ENCODE data around the gene CACNA1S. TPM values are rescaled to one million over a fixed set of nuclear protein-coding genes. Genes with fewer than 3 reads are reported as not detected.

The CACNA1S gene
- total RNA-seq, 1 donor from 2014 or later = 0.11 TPM

- Mint-ChIP-seq H3K9me3 (no peaks in the 10 kb centered on the region), H3K27ac (no peak overlapping the region), H3K36me3 (no peaks in the 10 kb centered on the region), H3K4me3 (no peak overlapping the region), H3K4me1 (peaks cover 4% of the 10 kb centered on the region), H3K27me3 (ENCODE audit: insufficient read depth, low read depth) (peaks cover 5% of the 10 kb centered on the region)
- H3F3A ChIP-seq (ENCODE audit: low read depth) = no peaks in the 10 kb centered on the region
- H4K20me1 ChIP-seq (ENCODE audit: low read depth) = no peaks in the 10 kb centered on the region
- no peak overlapping the region for H3K27ac ChIP-seq
- H3K9me3 ChIP-seq (ENCODE audit: low read depth) = no peaks in the 10 kb centered on the region
- no peak overlapping the region for H3K4me2 ChIP-seq
- H3K4me1 ChIP-seq = peaks cover 7% of the 10 kb centered on the region
- no peak overlapping the region for H3K9ac ChIP-seq
- TF ChIP-seq CTCF (IDR thresholded peaks at IDR 0.05) (no peak), EZH2phosphoT487 (IDR thresholded peaks at IDR 0.05) (no peak), EZH2 (IDR thresholded peaks at IDR 0.05) (no peak)
- no peaks in the 10 kb centered on the region for H3K27me3 ChIP-seq
- H3K4me3 ChIP-seq = no peak overlapping the region
- DNase-seq (ENCODE audit: low spot score) = no peak
- H2AFZ ChIP-seq (replicated peaks) = no peak overlapping the region
- no peaks in the 10 kb centered on the region for H3K36me3 ChIP-seq
- no peaks in the 10 kb centered on the region for H3K79me2 ChIP-seq (ENCODE audit: low read depth)
Measured at GRCh38 chr1:201034671-201035070, 77.6 kb downstream of the CACNA1S start.

- TF ChIP-seq EZH2phosphoT487 (IDR thresholded peaks at IDR 0.05) (no peak), CTCF (IDR thresholded peaks at IDR 0.05) (no peak), EZH2 (IDR thresholded peaks at IDR 0.05) (no peak)
- no peak overlapping the region for H3K27ac Mint-ChIP-seq
- no peaks in the 10 kb centered on the region for H3K36me3 Mint-ChIP-seq
- H3F3A ChIP-seq (ENCODE audit: low read depth) = no peaks in the 10 kb centered on the region
- no peak overlapping the region for H3K4me3 ChIP-seq
- no peaks in the 10 kb centered on the region for H3K36me3 ChIP-seq
- no peak overlapping the region for H3K9ac ChIP-seq
- no peaks in the 10 kb centered on the region for H3K9me3 Mint-ChIP-seq
- peak; percentile 45 for DNase-seq (ENCODE audit: low spot score)
- H3K4me3 Mint-ChIP-seq = no peak overlapping the region
- no peak overlapping the region for H2AFZ ChIP-seq (replicated peaks)
- H3K27me3 ChIP-seq = no peaks in the 10 kb centered on the region
- no peak overlapping the region for H3K4me2 ChIP-seq
- H3K9me3 ChIP-seq (ENCODE audit: low read depth) = no peaks in the 10 kb centered on the region
- no peaks in the 10 kb centered on the region for H3K79me2 ChIP-seq (ENCODE audit: low read depth)
- no peaks in the 10 kb centered on the region for H4K20me1 ChIP-seq (ENCODE audit: low read depth)
- H3K27me3 Mint-ChIP-seq (ENCODE audit: insufficient read depth, low read depth) = peaks cover 12% of the 10 kb centered on the region
- H3K4me1 Mint-ChIP-seq = peaks cover 8% of the 10 kb centered on the region
- H3K27ac ChIP-seq = no peak overlapping the region
- peaks cover 7% of the 10 kb centered on the region for H3K4me1 ChIP-seq
Measured at GRCh38 chr1:201032408-201032807, 79.8 kb downstream of the CACNA1S start.

GRCh38 chr1:201028461-201028889 is 83.8 kb downstream of the CACNA1S start:
- peaks cover 19% of the 10 kb centered on the region for H3K4me1 ChIP-seq
- no peaks in the 10 kb centered on the region for H3F3A ChIP-seq (ENCODE audit: low read depth)
- no peak overlapping the region for H3K9ac ChIP-seq
- H3K27ac ChIP-seq = no peak overlapping the region
- H2AFZ ChIP-seq (replicated peaks) = no peak overlapping the region
- Mint-ChIP-seq H3K4me1 (peaks cover 36% of the 10 kb centered on the region), H3K27ac (no peak overlapping the region), H3K27me3 (ENCODE audit: insufficient read depth, low read depth) (peaks cover 12% of the 10 kb centered on the region), H3K4me3 (no peak overlapping the region), H3K9me3 (no peaks in the 10 kb centered on the region), H3K36me3 (no peaks in the 10 kb centered on the region)
- no peak for DNase-seq (ENCODE audit: low spot score)
- H3K36me3 ChIP-seq = no peaks in the 10 kb centered on the region
- H4K20me1 ChIP-seq (ENCODE audit: low read depth) = no peaks in the 10 kb centered on the region
- no peak for TF ChIP-seq CTCF (IDR thresholded peaks at IDR 0.05)
- TF ChIP-seq EZH2 (IDR thresholded peaks at IDR 0.05) = no peak
- TF ChIP-seq EZH2phosphoT487 (IDR thresholded peaks at IDR 0.05) = no peak
- H3K27me3 ChIP-seq = no peaks in the 10 kb centered on the region
- no peaks in the 10 kb centered on the region for H3K9me3 ChIP-seq (ENCODE audit: low read depth)
- H3K4me2 ChIP-seq = no peak overlapping the region
- no peak overlapping the region for H3K4me3 ChIP-seq
- no peaks in the 10 kb centered on the region for H3K79me2 ChIP-seq (ENCODE audit: low read depth)

Data from neural progenitor cell (in vitro differentiated cells).